ENCODE measurements around the gene KLHL26. TPM values are rescaled to one million over a fixed set of nuclear protein-coding genes. Genes with fewer than 3 reads are reported as not detected.
"Not testable (repeated sequence)": the region's sequence is repeated elsewhere in the genome, so short reads cannot be mapped to it uniquely, and the experiment has no call there.

KLHL26 gene
- total RNA-seq, 4 donors from 2014 or later: 1.6 to 6.6 (median 3.4) TPM

DNA sequence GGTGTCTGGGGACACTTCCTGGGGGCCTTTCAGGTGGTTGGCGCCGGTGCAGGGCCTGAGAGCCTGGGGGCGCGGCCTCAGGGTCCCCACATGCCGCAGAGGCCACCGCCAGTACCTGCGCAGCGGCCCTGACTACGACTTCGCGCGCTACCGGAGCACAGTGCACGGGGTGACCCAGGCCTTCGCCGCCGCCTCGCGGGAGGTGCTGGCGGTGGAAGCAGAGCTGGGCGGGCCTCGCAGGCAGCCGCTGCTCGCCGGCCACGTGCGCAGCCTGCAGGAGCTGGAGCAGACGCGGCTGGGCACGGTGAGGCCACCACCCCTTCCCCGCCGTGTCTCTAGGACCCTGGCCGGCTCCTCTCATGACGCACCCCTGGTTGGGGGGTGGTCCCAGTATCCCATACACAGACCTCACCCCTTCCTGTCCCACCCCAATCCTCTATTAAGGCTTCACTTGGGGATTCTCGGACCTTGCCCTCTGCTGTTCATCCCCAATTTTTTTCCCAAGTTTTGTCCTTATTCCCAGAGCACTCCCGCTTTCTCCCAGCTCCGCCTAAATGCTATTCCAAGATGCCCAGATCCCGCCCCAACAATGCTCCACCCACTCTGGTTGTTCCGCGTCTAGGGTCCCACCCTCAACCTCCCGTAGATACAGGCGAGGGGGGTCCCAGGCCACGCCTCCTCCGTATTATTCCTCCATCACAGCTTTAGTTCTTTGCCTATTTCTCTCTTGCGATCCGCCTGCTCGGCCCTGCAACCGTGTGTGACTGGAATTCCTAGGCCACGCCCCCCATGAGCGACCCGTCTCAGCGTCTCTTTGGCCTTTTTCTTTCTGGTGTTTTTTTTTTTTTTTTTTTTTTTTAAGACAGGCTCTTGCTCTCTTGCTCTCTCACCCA, 47.2 kb upstream of the KLHL26 start:
- Histone ChIP-seq H3K9me3 (no peaks in the 10 kb centered on the region), H3K27ac (peak overlapping the region; percentile 85 to 95 (median 90)), H3K36me3 (peaks cover 0 to 20% (median 7%) of the 10 kb centered on the region in 3 donors), H3K4me1 (peaks cover 22 to 46% (median 24%) of the 10 kb centered on the region in 3 donors), H3K27me3 (peaks cover 0 to 2% (median 0%) of the 10 kb centered on the region in 4 donors), H3K4me3 (peak overlapping the region; percentile 62 to 95 (median 84))
- DNase-seq: no peak
- TF ChIP-seq, protein P1, sequence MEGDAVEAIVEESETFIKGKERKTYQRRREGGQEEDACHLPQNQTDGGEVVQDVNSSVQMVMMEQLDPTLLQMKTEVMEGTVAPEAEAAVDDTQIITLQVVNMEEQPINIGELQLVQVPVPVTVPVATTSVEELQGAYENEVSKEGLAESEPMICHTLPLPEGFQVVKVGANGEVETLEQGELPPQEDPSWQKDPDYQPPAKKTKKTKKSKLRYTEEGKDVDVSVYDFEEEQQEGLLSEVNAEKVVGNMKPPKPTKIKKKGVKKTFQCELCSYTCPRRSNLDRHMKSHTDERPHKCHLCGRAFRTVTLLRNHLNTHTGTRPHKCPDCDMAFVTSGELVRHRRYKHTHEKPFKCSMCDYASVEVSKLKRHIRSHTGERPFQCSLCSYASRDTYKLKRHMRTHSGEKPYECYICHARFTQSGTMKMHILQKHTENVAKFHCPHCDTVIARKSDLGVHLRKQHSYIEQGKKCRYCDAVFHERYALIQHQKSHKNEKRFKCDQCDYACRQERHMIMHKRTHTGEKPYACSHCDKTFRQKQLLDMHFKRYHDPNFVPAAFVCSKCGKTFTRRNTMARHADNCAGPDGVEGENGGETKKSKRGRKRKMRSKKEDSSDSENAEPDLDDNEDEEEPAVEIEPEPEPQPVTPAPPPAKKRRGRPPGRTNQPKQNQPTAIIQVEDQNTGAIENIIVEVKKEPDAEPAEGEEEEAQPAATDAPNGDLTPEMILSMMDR (IDR thresholded peaks at IDR 0.05): peak in 4 of 6 experiments; percentile 13 to 49 (median 35)
- no peak for TF ChIP-seq POLR2A (IDR thresholded peaks at IDR 0.05)
- intact Hi-C loops (cut with DNase I): loop anchor here (5.0 to 10.0 kb wide), 2 partner anchors 85 to 258 kb away; no protein-coding TSS in a partner anchor
- 12 to 14% methylated on average over 20 to 38 of the region's 52 CpGs for WGBS, 2 donors

DNA sequence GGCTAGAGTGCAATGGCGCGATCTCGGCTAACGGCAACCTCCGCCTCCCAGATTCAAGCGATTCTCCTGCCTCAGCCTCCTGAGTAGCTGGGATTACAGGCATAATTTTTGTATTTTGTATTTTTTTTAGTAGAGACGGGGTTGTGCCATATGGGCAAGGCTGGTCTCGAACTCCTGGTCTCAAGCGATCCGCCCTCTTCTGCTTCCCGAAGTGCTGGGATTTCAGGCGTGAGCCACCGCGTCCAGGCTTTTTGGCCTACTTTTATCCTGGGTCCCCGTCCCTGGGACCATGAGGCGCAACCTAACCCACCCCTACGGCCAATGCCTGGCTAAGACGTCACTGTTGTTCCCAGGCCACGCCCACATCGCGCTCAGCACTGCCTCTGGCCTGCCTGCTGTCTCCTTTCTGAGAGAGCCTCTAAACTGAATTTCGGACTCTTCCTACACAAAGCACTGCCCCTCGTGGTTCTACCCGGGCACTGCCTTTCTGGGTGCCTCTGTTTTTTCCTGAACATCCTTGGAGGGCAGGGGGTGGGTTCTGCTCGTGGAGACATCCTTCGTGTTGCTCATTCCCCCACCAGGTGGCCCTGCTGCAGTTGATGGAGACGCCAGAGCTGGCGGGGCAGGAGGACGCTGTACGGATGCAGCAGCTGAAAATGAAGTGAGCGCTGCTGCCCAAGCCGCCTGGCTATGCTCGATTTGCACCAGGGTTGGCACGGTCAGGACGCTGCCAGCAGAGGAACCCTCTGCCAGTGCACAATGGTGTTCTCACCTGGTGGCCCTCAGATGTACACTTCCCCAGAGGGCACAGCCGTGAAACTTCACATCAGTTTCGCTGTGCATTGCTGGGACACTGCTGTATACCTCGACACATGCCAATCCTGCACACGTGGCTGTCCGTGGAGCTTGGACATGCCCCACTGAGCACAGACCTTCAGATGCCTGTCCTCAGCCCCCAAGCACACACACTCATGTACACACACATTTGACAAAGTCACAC, 46.3 kb upstream of the KLHL26 start:
- H3K27me3 ChIP-seq: peaks cover 0 to 12% (median 0%) of the 10 kb centered on the region in 4 donors
- peak overlapping the region in 2 of 4 donors; percentile 52 to 95 for H3K27ac ChIP-seq
- TF ChIP-seq POLR2A (IDR thresholded peaks at IDR 0.05): no peak
- TF ChIP-seq, protein P1 (IDR thresholded peaks at IDR 0.05): peak in 2 of 6 experiments; percentile 10 to 33
- H3K9me3 ChIP-seq: no peaks in the 10 kb centered on the region
- peaks cover 0 to 20% (median 7%) of the 10 kb centered on the region in 3 donors for H3K36me3 ChIP-seq
- no peak for DNase-seq
- peaks cover 28 to 52% (median 34%) of the 10 kb centered on the region in 3 donors for H3K4me1 ChIP-seq
- 62 to 68% methylated on average over 19 to 27 of the region's 40 CpGs for WGBS, 2 donors
- H3K4me3 ChIP-seq: no peak overlapping the region
- intact Hi-C loops (cut with DNase I): loop anchor here (5.0 to 10.0 kb wide), 2 partner anchors 84 to 257 kb away; no protein-coding TSS in a partner anchor

DNA sequence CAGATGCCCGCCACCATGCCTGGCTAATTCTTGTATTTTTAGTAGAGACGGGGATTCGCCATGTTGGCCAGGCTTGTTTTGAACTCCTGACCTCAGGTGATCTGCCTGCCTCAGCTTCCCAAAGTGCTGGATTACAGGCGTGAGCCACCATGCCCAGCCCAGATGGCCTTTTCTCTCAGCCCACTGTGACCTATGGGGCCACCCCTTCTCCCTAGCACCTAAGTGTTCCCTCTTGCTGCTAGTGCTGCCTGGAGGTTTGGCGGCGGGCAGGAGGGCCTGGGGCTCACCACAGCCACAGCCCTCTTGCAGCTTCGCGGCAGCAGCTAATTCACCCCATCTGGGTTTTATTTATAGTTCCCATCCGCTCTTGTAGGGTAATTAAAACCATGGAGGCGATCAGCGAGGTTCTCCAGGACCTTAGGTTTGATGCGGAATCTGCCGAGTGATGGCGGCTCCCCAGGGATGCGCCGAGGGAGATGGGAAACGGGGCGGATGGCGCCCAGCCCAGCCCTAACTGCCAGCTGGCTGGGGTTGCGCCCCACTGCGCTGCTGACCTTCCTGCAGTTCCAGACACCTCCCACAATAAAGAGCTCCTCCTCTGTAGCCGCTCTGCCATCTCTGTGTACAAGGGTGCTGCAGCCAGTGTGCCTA, 45.0 kb upstream of the KLHL26 start:
- peaks cover 28 to 52% (median 34%) of the 10 kb centered on the region in 3 donors for H3K4me1 ChIP-seq
- 69 to 77% methylated on average over 8 to 9 of the region's 22 CpGs for WGBS, 2 donors
- H3K4me3 ChIP-seq: no peak overlapping the region
- intact Hi-C loops (cut with DNase I): loop anchor here (5.0 to 10.0 kb wide), 2 partner anchors 83 to 255 kb away; no protein-coding TSS in a partner anchor
- no peak for TF ChIP-seq POLR2A (IDR thresholded peaks at IDR 0.05)
- TF ChIP-seq, protein P1 (IDR thresholded peaks at IDR 0.05): no peak
- peaks cover 0 to 20% (median 0%) of the 10 kb centered on the region in 4 donors for H3K27me3 ChIP-seq
- H3K9me3 ChIP-seq: no peaks in the 10 kb centered on the region
- H3K27ac ChIP-seq: peak overlapping the region in 1 of 4 donors; percentile 25
- peaks cover 0 to 20% (median 7%) of the 10 kb centered on the region in 3 donors for H3K36me3 ChIP-seq
- DNase-seq: no peak

DNA sequence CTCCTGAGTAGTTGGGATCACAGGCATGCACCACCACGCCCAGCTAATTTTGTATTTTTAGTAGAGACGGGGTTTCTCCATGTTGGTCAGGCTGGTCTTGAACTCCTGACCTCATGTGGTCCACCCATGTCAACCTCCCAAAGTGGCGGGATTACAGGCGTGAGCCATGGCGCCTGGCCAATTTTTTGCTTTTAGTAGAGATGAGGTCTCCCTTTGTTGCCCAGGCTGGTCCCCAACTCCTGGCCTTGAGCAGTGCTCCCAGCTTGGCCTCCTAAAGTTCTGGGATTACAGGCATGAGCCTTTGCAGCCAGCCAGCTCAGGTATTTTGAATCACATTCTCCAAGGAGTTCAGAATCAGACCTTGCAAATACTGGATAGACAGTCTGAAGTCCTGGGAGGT, 44.1 kb upstream of the KLHL26 start:
- not testable (repeated sequence) for H3K4me3 ChIP-seq, DNase-seq, H3K27ac ChIP-seq, H3K9me3 ChIP-seq
- H3K36me3 ChIP-seq: peaks cover 0 to 20% (median 7%) of the 10 kb centered on the region in 3 donors
- intact Hi-C loops (cut with DNase I): loop anchor here (5.0 to 10.0 kb wide), 2 partner anchors 82 to 255 kb away; no protein-coding TSS in a partner anchor
- peaks cover 0 to 23% (median 0%) of the 10 kb centered on the region in 4 donors for H3K27me3 ChIP-seq
- WGBS, 2 donors: 70 to 74% methylated on average over 5 of the region's 5 CpGs
- H3K4me1 ChIP-seq: peaks cover 28 to 51% (median 32%) of the 10 kb centered on the region in 3 donors
